PC-9 (cell line): ENCODE data around the gene ZBTB34.

Experiments used
- EZH2 ChIP-seq: fragments of 200-600 bp; sonication (generic); IDR thresholded peaks from 2 replicates; pipeline ENCODE4 v1.8.0; 2017; ENCODE audit warnings: antibody characterized with exemption, low read depth
- TF ChIP-seq, protein P1 (sequence below): fragments of 200-600 bp; sonication (generic); conservative IDR thresholded peaks from 2 replicates; pipeline ENCODE4 v1.6.1; 2017; ENCODE audit warnings: mixed run types, antibody characterized with exemption, mild to moderate bottlenecking, moderate library complexity

DNA sequence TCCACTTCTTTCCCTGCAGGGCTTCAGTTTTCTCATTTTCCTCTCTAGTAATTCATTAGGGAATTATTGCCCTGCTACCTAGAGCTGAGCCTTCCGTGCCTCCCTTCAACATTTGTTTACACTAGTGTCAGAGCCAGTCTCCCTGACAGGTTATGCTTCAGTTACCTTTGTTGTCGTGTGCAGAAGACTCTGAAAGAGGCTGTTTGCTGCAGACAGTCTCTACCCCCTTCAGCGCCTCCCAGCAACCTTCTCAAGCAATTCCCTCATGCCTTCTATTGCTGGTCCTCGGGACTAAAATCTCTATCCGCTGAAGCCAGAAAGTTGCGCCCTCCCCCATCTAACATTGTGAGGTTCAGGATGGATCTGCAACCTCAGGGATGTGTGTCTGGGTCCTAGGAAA is 67.0 kb downstream of the ZBTB34 start:
- TF ChIP-seq, protein P1, sequence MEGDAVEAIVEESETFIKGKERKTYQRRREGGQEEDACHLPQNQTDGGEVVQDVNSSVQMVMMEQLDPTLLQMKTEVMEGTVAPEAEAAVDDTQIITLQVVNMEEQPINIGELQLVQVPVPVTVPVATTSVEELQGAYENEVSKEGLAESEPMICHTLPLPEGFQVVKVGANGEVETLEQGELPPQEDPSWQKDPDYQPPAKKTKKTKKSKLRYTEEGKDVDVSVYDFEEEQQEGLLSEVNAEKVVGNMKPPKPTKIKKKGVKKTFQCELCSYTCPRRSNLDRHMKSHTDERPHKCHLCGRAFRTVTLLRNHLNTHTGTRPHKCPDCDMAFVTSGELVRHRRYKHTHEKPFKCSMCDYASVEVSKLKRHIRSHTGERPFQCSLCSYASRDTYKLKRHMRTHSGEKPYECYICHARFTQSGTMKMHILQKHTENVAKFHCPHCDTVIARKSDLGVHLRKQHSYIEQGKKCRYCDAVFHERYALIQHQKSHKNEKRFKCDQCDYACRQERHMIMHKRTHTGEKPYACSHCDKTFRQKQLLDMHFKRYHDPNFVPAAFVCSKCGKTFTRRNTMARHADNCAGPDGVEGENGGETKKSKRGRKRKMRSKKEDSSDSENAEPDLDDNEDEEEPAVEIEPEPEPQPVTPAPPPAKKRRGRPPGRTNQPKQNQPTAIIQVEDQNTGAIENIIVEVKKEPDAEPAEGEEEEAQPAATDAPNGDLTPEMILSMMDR, result no peak
- no peak for TF ChIP-seq EZH2
